ENCODE measurements around the gene CBX6. TPM values are rescaled to one million over a fixed set of nuclear protein-coding genes. Genes with fewer than 3 reads are reported as not detected.

The CBX6 gene
- total and polyA plus RNA-seq, 9 of the 15 experiments (the other 6 are each of a cell fraction or from before 2014, with no cell fraction given), result 0.75 to 31.6 (median 8.0) TPM

DNA sequence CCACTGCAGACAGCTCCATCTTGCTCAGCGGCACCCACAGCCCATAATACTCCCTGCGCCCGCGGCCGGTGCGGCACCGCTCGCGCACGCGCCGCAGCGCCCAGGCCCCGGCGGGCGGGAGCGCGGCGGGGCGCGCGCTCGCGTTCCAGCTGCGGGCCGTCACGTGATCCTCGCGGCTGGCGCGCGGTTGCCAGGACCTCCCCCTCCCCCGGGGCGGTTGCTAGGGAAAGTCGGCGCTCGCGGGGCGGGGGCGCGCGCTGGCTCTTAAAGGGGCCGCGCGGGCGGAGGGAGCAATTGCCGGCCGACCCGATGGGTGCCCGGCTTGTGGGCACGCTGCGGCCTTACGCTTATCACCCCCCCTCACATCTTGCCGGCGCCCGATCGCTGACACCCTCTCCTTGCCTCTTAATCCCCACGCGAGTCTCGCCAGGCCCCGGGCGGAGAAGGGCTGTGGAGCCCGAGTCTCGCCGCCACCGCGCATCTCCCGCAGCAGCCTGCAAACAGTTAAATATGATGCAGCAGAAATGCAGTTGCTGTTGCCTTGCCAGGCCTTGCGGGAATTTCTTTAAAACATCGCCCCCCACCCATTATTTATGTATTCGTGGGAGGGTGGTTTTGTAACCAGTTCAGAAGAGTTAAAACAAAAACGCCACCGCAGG lies at the start of gene CBX6 (continued):
- TF ChIP-seq PRPF4 (IDR thresholded peaks at IDR 0.05; ENCODE audit: insufficient read depth, low read depth, low read length, poor library complexity, severe bottlenecking) (no peak), HMG20A (CRISPR knock-in tag; conservative IDR thresholded peaks at IDR 0.05) (no peak), ZNF23 (CRISPR knock-in tag; IDR thresholded peaks at IDR 0.05) (no peak), CEBPG (CRISPR knock-in tag; IDR thresholded peaks at IDR 0.05) (no peak), CEBPG (tag; conservative IDR thresholded peaks at IDR 0.05 in 1 of 2, IDR thresholded peaks at IDR 0.05 in 1 of 2) (no peak), CXXC5 (CRISPR knock-in tag; IDR thresholded peaks at IDR 0.05) (peak; percentile 92), ARHGAP35 (IDR thresholded peaks at IDR 0.05; ENCODE audit: partially characterized antibody) (no peak), SIN3A (IDR thresholded peaks at IDR 0.05; ENCODE audit: borderline replicate concordance in 2 of 2, control insufficient read depth in 1 of 2, low read depth in 2 of 2, low read length in 2 of 2) (no peak; a peak in 1 of 4 replicates), CAMTA2 (CRISPR knock-in tag; conservative IDR thresholded peaks at IDR 0.05) (no peak), ZNF507 (tag; conservative IDR thresholded peaks at IDR 0.05) (no peak), U2AF2 (optimal IDR thresholded peaks at IDR 0.05; ENCODE audit: low read depth, low read length) (no peak), CTBP1 (IDR thresholded peaks at IDR 0.05; ENCODE audit: borderline replicate concordance) (peak; percentile 80), POU5F1 (IDR thresholded peaks at IDR 0.05; ENCODE audit: borderline replicate concordance, low read depth, low read length, partially characterized antibody) (no peak), BRCA1 (IDR thresholded peaks at IDR 0.05) (no peak), BRCA1 (CRISPR knock-in tag; IDR thresholded peaks at IDR 0.05) (no peak), CBX5 (IDR thresholded peaks at IDR 0.05; ENCODE audit: borderline replicate concordance, low read depth) (no peak), TCFL5 (CRISPR knock-in tag; conservative IDR thresholded peaks at IDR 0.05) (no peak), ZNF165 (CRISPR knock-in tag; IDR thresholded peaks at IDR 0.05; ENCODE audit: borderline replicate concordance) (no peak), THRAP3 (IDR thresholded peaks at IDR 0.05; ENCODE audit: borderline replicate concordance) (no peak), PPARD (CRISPR knock-in tag; IDR thresholded peaks at IDR 0.05) (no peak), FOXM1 (IDR thresholded peaks at IDR 0.05; ENCODE audit: low read depth) (peak; percentile 75), FOXM1 (CRISPR knock-in tag; IDR thresholded peaks at IDR 0.05; ENCODE audit: low read depth) (no peak), ETS2 (tag; IDR thresholded peaks at IDR 0.05; ENCODE audit: borderline replicate concordance, poor library complexity, severe bottlenecking) (no peak), STAT5B (CRISPR knock-in tag; IDR thresholded peaks at IDR 0.05) (no peak), SIX5 (IDR thresholded peaks at IDR 0.05; ENCODE audit: borderline replicate concordance in 1 of 2, insufficient read depth in 1 of 2, low read depth in 1 of 2, low read length in 2 of 2) (no peak), HNRNPH1 (optimal IDR thresholded peaks at IDR 0.05; ENCODE audit: low read depth, low read length) (no peak)
- TF ChIP-seq, protein P1, sequence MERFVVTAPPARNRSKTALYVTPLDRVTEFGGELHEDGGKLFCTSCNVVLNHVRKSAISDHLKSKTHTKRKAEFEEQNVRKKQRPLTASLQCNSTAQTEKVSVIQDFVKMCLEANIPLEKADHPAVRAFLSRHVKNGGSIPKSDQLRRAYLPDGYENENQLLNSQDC (CRISPR knock-in tag; IDR thresholded peaks at IDR 0.05), result no peak
- TF ChIP-seq, protein P2, sequence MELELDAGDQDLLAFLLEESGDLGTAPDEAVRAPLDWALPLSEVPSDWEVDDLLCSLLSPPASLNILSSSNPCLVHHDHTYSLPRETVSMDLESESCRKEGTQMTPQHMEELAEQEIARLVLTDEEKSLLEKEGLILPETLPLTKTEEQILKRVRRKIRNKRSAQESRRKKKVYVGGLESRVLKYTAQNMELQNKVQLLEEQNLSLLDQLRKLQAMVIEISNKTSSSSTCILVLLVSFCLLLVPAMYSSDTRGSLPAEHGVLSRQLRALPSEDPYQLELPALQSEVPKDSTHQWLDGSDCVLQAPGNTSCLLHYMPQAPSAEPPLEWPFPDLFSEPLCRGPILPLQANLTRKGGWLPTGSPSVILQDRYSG (tag; conservative IDR thresholded peaks at IDR 0.05; ENCODE audit: low read depth), result no peak
- TF ChIP-seq, protein P3, sequence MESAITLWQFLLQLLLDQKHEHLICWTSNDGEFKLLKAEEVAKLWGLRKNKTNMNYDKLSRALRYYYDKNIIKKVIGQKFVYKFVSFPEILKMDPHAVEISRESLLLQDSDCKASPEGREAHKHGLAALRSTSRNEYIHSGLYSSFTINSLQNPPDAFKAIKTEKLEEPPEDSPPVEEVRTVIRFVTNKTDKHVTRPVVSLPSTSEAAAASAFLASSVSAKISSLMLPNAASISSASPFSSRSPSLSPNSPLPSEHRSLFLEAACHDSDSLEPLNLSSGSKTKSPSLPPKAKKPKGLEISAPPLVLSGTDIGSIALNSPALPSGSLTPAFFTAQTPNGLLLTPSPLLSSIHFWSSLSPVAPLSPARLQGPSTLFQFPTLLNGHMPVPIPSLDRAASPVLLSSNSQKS (CRISPR knock-in tag; IDR thresholded peaks at IDR 0.05), result no peak

Measured in K562 (cell line).